ENCODE measurements around the gene NDUFB8.

NDUFB8 gene

DNA sequence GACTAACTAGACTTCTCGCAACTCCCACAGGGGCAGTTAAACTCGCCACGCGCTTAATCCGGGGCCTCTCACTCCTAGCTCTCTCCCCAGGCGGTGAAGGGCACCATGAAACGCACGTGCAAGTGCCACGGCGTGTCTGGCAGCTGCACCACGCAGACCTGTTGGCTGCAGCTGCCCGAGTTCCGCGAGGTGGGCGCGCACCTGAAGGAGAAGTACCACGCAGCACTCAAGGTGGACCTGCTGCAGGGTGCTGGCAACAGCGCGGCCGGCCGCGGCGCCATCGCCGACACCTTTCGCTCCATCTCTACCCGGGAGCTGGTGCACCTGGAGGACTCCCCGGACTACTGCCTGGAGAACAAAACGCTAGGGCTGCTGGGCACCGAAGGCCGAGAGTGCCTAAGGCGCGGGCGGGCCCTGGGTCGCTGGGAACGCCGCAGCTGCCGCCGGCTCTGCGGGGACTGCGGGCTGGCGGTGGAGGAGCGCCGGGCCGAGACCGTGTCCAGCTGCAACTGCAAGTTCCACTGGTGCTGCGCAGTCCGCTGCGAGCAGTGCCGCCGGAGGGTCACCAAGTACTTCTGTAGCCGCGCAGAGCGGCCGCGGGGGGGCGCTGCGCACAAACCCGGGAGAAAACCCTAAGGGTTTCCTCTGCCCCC lies 47.4 kb downstream of the NDUFB8 start:
- H3K9me3 ChIP-seq (ENCODE audit: control insufficient read depth, insufficient read depth, low read length): no peaks in the 10 kb centered on the region
- peaks cover 23% of the 10 kb centered on the region for H3K4me1 ChIP-seq (ENCODE audit: insufficient read depth, low read length)
- H3K9ac ChIP-seq (ENCODE audit: low read depth, low read length): peak overlapping the region; percentile 42; the same call in 1 of the 2 replicates
- no peaks in the 10 kb centered on the region for H3K36me3 ChIP-seq (ENCODE audit: insufficient read depth, low read length)

- Histone ChIP-seq H3K4me1 (ENCODE audit: insufficient read depth, low read length) (peaks cover 23% of the 10 kb centered on the region), H3K36me3 (ENCODE audit: insufficient read depth, low read length) (no peaks in the 10 kb centered on the region), H3K9me3 (ENCODE audit: control insufficient read depth, insufficient read depth, low read length) (no peaks in the 10 kb centered on the region), H3K9ac (ENCODE audit: low read depth, low read length) (peak overlapping the region; percentile 42; the same call in 1 of the 2 replicates)
These were observed 48.1 kb downstream of the NDUFB8 start for GRCh38 chr10:100481462-100482081.

DNA sequence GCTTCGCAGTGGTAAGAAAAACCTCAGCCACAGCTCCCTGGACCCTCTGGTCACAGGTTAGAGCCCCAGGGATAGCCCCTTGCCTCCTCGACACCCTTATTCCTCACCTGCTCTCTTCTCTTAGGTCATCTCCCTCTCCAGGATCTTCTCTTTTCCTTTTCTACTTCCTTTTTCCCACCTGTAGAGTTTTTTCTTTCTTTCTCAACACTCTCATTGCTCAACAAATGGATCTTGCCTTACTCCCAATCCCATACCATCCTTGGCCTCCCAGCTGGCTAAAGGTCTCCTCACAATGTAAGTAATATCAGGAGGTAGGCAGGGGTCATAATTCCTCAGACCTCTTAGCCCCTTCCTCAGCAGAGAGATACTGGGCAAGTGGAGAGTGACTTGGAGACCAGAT lies 49.7 kb downstream of the NDUFB8 start:
- Histone ChIP-seq H3K9me3 (ENCODE audit: control insufficient read depth, insufficient read depth, low read length) (no peaks in the 10 kb centered on the region), H3K36me3 (ENCODE audit: insufficient read depth, low read length) (no peaks in the 10 kb centered on the region), H3K4me1 (ENCODE audit: insufficient read depth, low read length) (peaks cover 10% of the 10 kb centered on the region; the same call in 1 of the 2 replicates), H3K9ac (ENCODE audit: low read depth, low read length) (no peak overlapping the region)

- H3K4me1 ChIP-seq (ENCODE audit: insufficient read depth, low read length): peaks cover 3% of the 10 kb centered on the region; the same call in 1 of the 2 replicates
- no peaks in the 10 kb centered on the region for H3K9me3 ChIP-seq (ENCODE audit: control insufficient read depth, insufficient read depth, low read length)
- H3K9ac ChIP-seq (ENCODE audit: low read depth, low read length): no peak overlapping the region
- H3K36me3 ChIP-seq (ENCODE audit: insufficient read depth, low read length): no peaks in the 10 kb centered on the region
These were observed 50.6 kb downstream of the NDUFB8 start for GRCh38 chr10:100479037-100479436.

DNA sequence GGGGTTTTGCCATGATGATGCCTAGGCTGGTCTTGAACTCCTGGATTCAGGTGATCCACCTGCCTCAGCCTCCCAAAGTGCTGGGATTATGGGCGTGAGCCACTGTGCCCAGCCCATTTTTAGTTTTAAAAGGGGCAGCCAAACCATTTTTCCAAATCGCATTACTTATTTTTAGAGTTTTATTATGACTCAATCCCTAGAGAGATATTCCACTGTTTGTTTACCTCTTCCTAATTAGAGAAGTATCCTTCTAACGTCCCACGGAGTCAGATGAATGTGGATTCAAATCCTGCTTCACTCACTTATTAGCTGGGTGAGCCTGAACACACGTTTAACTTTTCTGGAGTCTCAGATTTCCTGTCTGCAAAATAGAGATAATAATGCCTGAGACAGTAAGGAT lies 51.7 kb downstream of the NDUFB8 start:
- no peaks in the 10 kb centered on the region for H3K9me3 ChIP-seq (ENCODE audit: control insufficient read depth, insufficient read depth, low read length)
- H3K9ac ChIP-seq (ENCODE audit: low read depth, low read length): no peak overlapping the region
- H3K36me3 ChIP-seq (ENCODE audit: insufficient read depth, low read length): no peaks in the 10 kb centered on the region
- peaks cover 1% of the 10 kb centered on the region; the same call in 1 of the 2 replicates for H3K4me1 ChIP-seq (ENCODE audit: insufficient read depth, low read length)

All from ES-I3 (cell line).